ENCODE data around the gene CPLX1. TPM values are rescaled to one million over a fixed set of nuclear protein-coding genes. Genes with fewer than 3 reads are reported as not detected.

The CPLX1 gene
- total RNA-seq, 2 experiments from 2014 or later, result 0.21 to 0.25 TPM

DNA sequence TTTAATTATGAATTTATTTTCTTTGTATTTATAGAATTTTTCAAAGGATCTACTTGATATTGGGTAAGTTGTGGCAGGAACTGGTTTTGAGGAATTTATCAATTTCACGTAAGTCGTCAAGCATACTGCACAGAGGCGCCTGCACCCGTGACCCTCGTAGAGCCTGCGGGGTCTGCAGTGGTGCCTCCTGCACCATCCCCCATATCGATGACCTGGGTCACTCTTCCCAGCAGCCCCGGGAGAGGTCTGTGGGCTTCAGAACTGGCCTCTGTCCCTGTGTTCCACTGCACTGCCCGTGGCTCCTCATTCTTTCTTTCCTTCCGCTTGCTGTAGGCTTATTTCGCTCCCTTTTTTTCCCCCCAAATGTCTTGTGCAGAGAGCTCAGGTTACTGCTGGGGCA, 31.5 kb upstream of the CPLX1 start:
- Histone ChIP-seq H3K4me2 (ENCODE audit: low read length) (no peak overlapping the region), H3K9me3 (ENCODE audit: low read length) (peaks cover 15% of the 10 kb centered on the region), H3K9me2 (ENCODE audit: insufficient read depth, low read length) (no peaks in the 10 kb centered on the region), H3K4me3 (ENCODE audit: low read depth, low read length, poor library complexity, severe bottlenecking) (no peak overlapping the region), H3K4me1 (ENCODE audit: insufficient read depth, low read length, poor library complexity, severe bottlenecking) (no peaks in the 10 kb centered on the region), H3K79me2 (ENCODE audit: insufficient read depth, low read depth, low read length) (no peaks in the 10 kb centered on the region), H2AFZ (ENCODE audit: low read length) (no peak overlapping the region), H3K36me3 (ENCODE audit: insufficient read depth, low read length) (peaks cover 61% of the 10 kb centered on the region), H4K20me1 (ENCODE audit: insufficient read depth, low read length) (no peaks in the 10 kb centered on the region), H3K27ac (ENCODE audit: low read depth, low read length, poor library complexity, severe bottlenecking) (no peak overlapping the region)
- DNase-seq (ENCODE audit: low spot score), result no peak
- ChIA-PET POLR2A (no interaction called here), CTCF (ENCODE audit: unreplicated experiment) (no interaction called here)
- TF ChIP-seq, protein P1, sequence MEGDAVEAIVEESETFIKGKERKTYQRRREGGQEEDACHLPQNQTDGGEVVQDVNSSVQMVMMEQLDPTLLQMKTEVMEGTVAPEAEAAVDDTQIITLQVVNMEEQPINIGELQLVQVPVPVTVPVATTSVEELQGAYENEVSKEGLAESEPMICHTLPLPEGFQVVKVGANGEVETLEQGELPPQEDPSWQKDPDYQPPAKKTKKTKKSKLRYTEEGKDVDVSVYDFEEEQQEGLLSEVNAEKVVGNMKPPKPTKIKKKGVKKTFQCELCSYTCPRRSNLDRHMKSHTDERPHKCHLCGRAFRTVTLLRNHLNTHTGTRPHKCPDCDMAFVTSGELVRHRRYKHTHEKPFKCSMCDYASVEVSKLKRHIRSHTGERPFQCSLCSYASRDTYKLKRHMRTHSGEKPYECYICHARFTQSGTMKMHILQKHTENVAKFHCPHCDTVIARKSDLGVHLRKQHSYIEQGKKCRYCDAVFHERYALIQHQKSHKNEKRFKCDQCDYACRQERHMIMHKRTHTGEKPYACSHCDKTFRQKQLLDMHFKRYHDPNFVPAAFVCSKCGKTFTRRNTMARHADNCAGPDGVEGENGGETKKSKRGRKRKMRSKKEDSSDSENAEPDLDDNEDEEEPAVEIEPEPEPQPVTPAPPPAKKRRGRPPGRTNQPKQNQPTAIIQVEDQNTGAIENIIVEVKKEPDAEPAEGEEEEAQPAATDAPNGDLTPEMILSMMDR (conservative IDR thresholded peaks at IDR 0.05; ENCODE audit: low read length), result no peak
- no peak for TF ChIP-seq EZH2phosphoT487 (IDR thresholded peaks at IDR 0.05; ENCODE audit: borderline replicate concordance, low read depth, low read length)
- intact Hi-C loops (cut with micrococcal nuclease; ENCODE audit: unreplicated experiment), result no loop called here
- no TSS peak for BruUV-seq (replicated peaks)

DNA sequence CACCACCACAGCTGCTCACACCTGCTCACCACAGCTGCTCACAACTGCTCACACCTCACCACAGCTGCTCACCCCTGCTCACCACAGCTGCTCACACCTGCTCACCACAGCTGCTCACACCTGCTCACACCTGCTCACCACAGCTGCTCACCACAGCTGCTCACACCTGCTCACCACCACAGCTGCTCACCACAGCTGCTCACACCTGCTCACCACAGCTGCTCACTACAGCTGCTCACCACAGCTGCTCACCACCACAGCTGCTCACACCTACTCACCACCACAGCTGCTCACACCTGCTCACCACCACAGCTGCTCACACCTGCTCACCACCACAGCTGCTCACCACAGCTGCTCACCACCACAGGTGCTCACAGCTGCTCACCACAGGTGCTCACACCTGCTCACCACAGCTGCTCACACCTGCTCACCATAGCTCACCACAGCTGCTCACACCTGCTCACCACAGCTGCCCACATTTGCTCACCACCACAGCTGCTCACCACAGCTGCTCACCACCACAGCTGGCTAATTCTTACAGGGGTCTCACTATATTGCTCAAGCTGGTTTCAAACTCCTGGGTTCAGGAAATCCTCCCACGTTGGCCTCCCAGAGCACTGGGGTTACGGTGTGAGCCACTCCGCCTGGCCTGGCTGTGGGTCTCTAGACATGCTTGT, 30.4 kb upstream of the CPLX1 start:
- DNase-seq (ENCODE audit: low spot score), result no peak
- H3K36me3 ChIP-seq (ENCODE audit: insufficient read depth, low read length), result peaks cover 66% of the 10 kb centered on the region
- peaks cover 15% of the 10 kb centered on the region for H3K9me3 ChIP-seq (ENCODE audit: low read length)
- no peaks in the 10 kb centered on the region for H3K79me2 ChIP-seq (ENCODE audit: insufficient read depth, low read depth, low read length)
- no peak overlapping the region for H3K4me2 ChIP-seq (ENCODE audit: low read length)
- H2AFZ ChIP-seq (ENCODE audit: low read length), result no peak overlapping the region
- TF ChIP-seq, protein P1 (conservative IDR thresholded peaks at IDR 0.05; ENCODE audit: low read length), result no peak
- POLR2A ChIA-PET, result no interaction called here
- H3K4me1 ChIP-seq (ENCODE audit: insufficient read depth, low read length, poor library complexity, severe bottlenecking), result no peaks in the 10 kb centered on the region
- H3K4me3 ChIP-seq (ENCODE audit: low read depth, low read length, poor library complexity, severe bottlenecking), result no peak overlapping the region
- CTCF ChIA-PET (ENCODE audit: unreplicated experiment), result no interaction called here
- H3K9me2 ChIP-seq (ENCODE audit: insufficient read depth, low read length), result no peaks in the 10 kb centered on the region
- H3K27ac ChIP-seq (ENCODE audit: low read depth, low read length, poor library complexity, severe bottlenecking), result peak overlapping the region; percentile 31
- intact Hi-C loops (cut with micrococcal nuclease; ENCODE audit: unreplicated experiment), result no loop called here
- H4K20me1 ChIP-seq (ENCODE audit: insufficient read depth, low read length), result no peaks in the 10 kb centered on the region
- BruUV-seq (replicated peaks), result no TSS peak

DNA sequence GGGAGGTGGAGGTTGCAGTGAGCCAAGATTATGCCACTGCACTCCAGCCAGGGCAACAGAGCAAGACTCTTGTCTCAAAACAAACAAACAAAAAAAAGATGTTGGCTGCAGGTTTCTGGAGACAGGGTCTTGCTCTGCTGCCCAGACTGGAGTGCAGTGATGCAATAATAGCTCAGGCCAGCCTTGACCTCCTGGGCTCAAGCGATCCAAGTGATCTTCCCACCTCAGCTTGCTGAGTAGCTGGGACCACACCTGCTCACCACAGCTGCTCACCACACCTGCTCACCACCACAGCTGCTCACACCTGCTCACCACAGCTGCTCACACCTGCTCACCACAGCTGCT, 29.9 kb upstream of the CPLX1 start:
- no peak overlapping the region for H3K4me2 ChIP-seq (ENCODE audit: low read length)
- DNase-seq (ENCODE audit: low spot score), result no peak
- ChIA-PET POLR2A (no interaction called here), CTCF (ENCODE audit: unreplicated experiment) (no interaction called here)
- no peak overlapping the region for H2AFZ ChIP-seq (ENCODE audit: low read length)
- peak overlapping the region; percentile 31 for H3K27ac ChIP-seq (ENCODE audit: low read depth, low read length, poor library complexity, severe bottlenecking)
- intact Hi-C loops (cut with micrococcal nuclease; ENCODE audit: unreplicated experiment), result no loop called here
- BruUV-seq (replicated peaks), result no TSS peak
- H3K4me3 ChIP-seq (ENCODE audit: low read depth, low read length, poor library complexity, severe bottlenecking), result no peak overlapping the region
- peaks cover 15% of the 10 kb centered on the region for H3K9me3 ChIP-seq (ENCODE audit: low read length)
- TF ChIP-seq, protein P1 (conservative IDR thresholded peaks at IDR 0.05; ENCODE audit: low read length), result no peak
- no peak for TF ChIP-seq EZH2phosphoT487 (IDR thresholded peaks at IDR 0.05; ENCODE audit: borderline replicate concordance, low read depth, low read length)
- no peaks in the 10 kb centered on the region for H3K79me2 ChIP-seq (ENCODE audit: insufficient read depth, low read depth, low read length)
- no peaks in the 10 kb centered on the region for H4K20me1 ChIP-seq (ENCODE audit: insufficient read depth, low read length)
- peaks cover 67% of the 10 kb centered on the region for H3K36me3 ChIP-seq (ENCODE audit: insufficient read depth, low read length)
- no peaks in the 10 kb centered on the region for H3K9me2 ChIP-seq (ENCODE audit: insufficient read depth, low read length)
- H3K4me1 ChIP-seq (ENCODE audit: insufficient read depth, low read length, poor library complexity, severe bottlenecking), result no peaks in the 10 kb centered on the region
